Posterior cingulate gyrus (tissue), 11 donors: ENCODE measurements around the gene ADAMTS15.
A peak's percentile ranks its signal among the peaks of the same experiment; 100 is the strongest.

Experiments used
- DNase-seq, 10 donors: peaks; one replicate each; pipeline versions ENCODE4 v3.0.0 to v3.0.0-alpha.2; 2020 to 2021; ENCODE audit warnings: mixed read lengths in 3 of 10
- intact Hi-C: fragments of 100-400 bp; cut with DNase I; formaldehyde crosslinking; loops from one replicate; pipeline ENCODE4 v1.15.1; 2023

The ADAMTS15 gene, protein sequence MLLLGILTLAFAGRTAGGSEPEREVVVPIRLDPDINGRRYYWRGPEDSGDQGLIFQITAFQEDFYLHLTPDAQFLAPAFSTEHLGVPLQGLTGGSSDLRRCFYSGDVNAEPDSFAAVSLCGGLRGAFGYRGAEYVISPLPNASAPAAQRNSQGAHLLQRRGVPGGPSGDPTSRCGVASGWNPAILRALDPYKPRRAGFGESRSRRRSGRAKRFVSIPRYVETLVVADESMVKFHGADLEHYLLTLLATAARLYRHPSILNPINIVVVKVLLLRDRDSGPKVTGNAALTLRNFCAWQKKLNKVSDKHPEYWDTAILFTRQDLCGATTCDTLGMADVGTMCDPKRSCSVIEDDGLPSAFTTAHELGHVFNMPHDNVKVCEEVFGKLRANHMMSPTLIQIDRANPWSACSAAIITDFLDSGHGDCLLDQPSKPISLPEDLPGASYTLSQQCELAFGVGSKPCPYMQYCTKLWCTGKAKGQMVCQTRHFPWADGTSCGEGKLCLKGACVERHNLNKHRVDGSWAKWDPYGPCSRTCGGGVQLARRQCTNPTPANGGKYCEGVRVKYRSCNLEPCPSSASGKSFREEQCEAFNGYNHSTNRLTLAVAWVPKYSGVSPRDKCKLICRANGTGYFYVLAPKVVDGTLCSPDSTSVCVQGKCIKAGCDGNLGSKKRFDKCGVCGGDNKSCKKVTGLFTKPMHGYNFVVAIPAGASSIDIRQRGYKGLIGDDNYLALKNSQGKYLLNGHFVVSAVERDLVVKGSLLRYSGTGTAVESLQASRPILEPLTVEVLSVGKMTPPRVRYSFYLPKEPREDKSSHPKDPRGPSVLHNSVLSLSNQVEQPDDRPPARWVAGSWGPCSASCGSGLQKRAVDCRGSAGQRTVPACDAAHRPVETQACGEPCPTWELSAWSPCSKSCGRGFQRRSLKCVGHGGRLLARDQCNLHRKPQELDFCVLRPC

DNA sequence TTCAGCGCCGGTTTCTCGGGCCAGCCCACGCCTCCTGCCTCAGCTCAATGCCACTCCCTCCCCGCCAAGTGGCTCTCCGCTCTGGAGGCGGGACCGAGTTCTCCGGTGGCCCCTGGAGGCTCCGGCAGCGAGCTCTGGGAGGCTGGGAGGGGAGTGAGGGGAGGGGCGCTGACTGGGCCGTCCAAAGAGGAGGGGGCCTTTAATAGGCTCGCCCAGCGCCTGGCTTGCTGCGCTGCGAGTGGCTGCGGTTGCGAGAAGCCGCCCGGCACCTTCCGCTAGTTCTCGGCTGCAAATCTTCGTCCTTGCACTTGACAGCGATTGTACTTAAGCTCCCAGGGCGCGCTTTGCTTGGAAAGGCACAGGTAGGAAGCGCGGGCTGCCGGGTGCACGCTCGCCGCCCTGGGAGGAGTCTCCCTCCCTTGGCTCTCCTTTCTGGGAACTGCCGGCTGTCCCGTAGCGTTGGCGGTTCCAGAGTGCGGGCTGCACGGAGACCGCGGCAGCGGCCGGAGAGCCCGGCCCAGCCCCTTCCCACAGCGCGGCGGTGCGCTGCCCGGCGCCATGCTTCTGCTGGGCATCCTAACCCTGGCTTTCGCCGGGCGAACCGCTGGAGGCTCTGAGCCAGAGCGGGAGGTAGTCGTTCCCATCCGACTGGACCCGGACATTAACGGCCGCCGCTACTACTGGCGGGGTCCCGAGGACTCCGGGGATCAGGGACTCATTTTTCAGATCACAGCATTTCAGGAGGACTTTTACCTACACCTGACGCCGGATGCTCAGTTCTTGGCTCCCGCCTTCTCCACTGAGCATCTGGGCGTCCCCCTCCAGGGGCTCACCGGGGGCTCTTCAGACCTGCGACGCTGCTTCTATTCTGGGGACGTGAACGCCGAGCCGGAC, at the start of gene ADAMTS15:
TSS of gene ADAMTS15 (plus strand) at position 230 of the 894 bp plus-strand sequence. CDS start at position 559, 329 bp downstream.
- DNase-seq, result peak in 6 of 10 donors; percentile 40 to 92 (median 64)
- intact Hi-C loops, result no loop called here

DNA sequence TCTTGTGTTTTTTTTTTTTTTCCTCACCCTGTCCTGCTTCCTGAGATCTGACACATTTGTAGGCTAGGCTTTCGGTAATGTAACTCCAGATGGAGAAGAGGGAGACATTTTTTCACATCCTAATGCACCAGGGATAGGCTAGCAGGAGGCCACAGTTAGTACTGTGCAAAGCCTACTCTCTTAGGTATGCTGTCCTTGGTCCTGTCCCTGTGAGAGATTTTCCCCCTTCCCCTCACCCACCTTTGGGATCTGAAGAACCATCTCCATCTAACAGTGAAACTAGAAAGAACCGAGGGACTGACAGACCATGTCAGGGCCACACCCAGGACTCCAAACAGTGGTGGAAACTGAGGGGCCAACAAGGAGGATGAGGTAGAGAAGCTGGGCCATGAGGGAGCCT, 49.2 kb upstream of the ADAMTS15 start:
- intact Hi-C loops, result no loop called here
- peak in 1 of 10 donors; percentile 22 for DNase-seq

DNA sequence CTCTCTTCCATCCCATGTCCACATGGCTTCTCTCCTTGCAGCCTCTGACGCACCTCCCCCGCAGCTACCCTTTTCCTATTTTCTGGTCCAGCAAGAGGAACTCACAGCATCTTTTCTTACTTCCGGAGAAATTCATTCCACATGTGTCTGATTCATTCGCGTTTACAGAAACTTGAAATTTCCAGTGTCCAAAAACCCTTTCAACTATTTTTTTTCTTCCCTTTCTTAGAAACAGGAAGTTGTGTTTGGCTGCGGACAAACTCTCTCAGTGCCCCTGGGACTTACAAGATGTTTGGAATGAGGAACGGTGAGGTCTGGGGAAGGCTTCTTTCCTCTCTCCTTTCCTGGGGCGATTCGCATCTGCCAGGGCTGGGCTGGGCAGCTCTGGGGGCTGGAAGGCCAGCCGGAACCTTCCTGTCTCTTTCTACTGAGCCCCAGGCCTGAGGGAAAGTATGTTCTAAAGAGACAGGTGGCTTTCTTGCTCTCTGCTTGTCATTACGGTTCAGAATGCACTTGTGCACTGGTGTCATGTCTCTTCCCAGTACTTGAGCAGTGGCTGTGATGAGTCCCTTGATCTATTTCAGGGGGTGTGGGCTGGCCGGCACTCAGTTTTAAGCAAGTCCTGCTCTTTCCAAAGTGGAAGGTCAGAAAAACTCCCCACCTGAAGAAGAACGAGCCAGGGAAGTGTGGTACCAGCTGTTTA, 47.5 kb upstream of the ADAMTS15 start:
- intact Hi-C loops, result no loop called here
- DNase-seq, result peak in 1 of 10 donors; percentile 21

DNA sequence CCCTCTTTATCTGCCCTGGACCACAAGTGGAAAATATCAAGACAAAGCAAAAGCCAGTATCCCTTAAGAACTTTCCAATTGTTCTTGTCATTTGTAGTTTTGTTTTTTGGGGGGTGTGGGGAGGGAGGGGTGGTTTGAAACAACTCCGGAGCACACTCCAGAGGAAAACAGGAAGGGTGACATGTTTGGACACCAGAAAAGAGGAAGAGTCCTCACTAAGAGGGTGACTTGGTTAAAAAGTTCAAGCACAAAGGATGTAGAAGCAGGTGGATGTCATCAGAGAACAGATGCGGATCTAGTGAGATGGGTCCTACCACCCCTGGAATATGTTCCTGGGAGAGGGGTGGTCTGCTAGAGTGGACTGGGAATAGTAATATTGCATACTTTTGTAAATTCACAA, 45.9 kb upstream of the ADAMTS15 start:
- no peak for DNase-seq
- intact Hi-C loops, result no loop called here

DNA sequence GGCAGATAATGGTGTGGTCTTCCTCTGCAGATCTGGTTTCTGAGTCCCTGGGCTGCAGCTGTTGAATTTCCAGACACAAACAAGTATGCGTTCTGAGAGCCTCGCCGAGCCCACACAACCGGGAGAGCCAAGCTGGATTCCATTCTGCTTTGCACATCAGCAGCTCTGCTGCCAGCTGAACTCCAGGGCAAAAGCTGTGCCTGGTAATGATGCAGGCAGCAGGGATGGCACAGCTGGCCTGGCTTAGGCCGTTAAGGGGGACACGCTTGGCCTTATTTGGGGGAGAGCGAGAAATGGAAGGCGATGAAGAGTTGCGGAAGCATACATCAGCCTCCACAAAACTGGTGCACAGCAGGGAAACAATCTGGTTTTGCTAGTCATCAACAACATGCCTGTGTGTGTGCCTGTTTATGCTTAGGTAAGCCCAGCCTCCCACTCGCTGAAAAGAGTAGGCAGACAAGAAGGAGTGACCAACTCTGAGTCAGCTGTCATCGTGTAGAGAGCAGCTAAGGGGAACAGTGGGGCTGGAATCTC, 45.1 kb upstream of the ADAMTS15 start:
- intact Hi-C loops, result no loop called here
- peak in 6 of 10 donors; percentile 43 to 93 (median 54) for DNase-seq

DNA sequence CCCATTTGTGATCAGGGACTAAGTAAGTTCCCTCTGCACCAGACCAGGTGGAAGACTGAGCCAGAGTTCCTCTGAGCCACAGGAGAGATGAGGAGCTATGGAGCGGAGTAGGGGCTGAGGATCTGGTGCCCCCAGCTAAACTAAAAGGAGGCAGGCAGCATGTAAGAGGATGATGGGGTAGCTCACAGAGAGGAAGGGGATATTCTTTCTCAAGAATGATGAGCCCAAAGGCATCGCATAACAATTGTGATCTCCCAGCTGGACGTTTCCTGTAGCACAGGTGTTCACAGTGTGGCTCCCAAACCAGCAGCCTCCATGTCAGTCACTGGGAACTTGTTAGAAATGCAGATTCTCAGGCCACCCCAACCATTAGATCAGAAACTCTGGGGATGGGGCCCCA, 44.5 kb upstream of the ADAMTS15 start:
- no peak for DNase-seq
- intact Hi-C loops, result no loop called here

DNA sequence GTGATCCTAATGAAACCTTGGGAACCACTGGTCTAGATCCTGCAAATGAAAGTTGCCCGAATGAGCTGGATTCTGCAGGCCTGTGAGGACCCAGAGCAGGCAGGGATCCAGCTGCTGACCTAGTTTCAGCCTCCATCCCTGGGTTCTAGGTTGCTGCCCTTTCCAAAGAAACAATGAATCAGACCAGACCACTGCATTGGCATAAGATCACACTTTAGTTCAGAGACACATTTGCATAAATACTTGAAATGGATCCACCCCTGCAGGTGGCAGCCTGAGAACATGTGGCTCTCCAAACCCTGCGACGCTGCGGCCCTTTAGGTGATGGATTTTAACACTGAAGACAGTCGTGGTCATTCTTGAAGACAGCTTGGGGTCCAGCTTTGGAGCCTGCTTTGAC, 43.7 kb upstream of the ADAMTS15 start:
- DNase-seq, result no peak
- intact Hi-C loops, result no loop called here

DNA sequence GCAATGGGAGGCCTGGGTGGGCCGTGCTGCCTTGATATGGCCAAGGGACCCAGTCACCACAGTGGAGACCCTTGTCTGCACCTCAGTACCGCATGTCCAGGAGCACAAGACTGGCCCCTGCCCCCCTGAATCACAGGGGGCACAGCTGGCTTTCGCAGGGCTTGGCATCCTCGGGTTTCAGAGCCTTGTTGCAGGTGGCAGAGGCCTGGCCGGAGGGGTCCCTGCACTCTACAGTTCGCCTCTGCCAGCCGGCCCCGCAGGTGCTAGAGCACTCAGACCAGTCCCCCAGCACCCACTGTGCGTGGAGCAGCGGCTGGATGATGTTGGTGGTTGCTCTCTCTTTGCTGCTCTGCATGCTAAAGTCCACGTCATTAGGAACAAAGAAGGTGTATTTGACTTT, 43.0 kb upstream of the ADAMTS15 start:
- intact Hi-C loops, result no loop called here
- DNase-seq, result peak in 1 of 10 donors; percentile 77

DNA sequence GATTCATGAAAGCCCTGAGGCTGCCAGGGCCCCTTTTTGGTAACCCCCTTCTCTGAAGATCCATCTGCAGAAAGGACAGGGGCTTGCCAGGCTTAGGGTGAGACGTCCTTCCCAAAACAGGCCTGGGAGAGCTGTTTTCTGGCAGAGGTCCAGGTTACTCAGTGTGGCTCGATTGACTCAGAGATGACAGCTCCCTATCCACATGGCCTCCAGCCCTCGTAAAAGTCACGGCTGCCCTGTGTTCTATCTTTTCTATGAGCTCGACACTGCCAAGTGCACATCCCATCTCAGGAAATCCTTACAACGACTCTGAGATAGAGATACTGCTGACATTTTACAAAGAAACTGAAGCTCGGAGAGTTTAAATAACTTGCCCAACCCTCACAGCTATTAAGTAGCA, 40.5 kb upstream of the ADAMTS15 start:
- DNase-seq, result peak in 1 of 10 donors; percentile 77
- intact Hi-C loops, result no loop called here

DNA sequence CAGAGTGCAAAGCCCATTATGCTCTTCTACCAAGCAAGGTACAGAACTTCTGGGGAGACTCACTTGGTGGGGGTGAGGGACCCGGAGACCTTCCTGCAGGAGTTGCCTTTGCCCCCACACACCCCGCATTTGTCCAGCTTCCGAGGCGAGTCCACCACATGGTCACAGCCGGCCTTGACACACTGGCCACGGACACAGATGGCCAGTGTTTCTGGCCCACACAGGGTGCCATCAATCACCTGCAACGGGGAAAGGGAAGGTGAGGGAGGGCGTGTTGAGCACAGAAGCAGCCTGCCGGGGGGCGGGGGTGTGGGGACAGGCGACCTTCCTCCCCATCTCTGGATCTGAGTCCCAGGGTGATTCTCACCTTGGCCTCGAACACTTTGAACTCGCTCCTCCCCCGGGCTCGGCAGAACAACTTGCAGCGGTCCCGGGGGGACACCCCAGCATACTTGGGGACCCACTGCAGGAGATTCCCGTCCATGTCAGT, 40.0 kb upstream of the ADAMTS15 start:
- DNase-seq, result peak in 2 of 10 donors; percentile 41 to 63
- intact Hi-C loops, result no loop called here

DNA sequence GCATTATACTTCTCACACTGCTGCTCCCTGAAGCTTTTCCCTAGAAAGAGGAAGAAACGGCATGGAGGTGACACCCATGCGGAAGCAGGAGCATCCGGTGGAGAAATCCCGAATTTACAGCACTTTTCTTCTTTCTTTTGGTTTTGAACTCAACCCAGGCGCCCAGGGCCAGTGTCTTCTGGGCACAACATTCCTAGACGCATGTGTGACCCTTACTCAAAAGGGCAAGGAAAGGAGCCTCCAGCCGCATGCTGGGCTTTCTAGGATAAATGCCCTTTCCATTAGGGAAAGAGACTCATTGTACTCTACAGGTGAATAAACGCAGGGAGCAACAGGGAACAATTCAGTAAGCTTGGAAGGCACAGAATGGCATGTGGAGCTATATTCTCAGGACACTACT, 39.5 kb upstream of the ADAMTS15 start:
- peak in 1 of 10 donors; percentile 52 for DNase-seq
- intact Hi-C loops, result no loop called here

DNA sequence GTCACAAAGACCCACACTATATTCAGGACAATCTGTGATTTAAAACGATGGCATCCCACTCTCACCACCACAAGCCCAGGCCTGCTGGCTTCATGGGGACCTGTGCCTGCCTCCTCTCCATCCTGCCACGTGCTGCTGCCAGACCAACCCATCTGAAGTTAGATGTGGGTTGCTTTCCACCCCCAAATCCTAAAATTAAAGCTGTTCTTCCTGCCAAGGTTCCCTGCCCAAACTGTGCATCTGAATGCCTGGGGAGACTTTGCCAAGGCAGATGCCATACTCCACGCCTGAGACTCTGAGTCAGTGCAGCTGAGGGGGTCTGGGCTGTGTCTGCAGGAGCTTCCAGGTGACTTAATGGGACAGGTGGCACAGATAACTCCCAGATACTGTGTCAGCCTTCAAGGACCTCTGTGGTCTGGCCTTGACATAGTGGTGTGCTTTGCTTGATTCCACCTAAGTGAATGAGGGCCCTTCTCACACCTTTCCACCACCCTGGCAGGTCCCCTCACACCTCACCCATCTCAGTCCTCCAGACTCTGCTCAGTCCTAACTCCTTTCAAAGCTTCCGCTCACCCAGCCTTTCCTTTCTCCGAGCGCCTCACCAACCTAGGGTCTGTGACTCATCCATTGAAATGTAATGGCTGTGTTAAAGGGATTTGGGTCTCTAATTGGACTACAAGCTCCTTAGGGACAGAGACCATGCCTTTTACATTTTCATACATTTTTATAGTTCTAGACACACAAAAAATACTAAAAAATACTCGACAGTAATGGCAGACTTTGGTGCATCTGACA, 38.7 kb upstream of the ADAMTS15 start:
- intact Hi-C loops, result no loop called here

DNA sequence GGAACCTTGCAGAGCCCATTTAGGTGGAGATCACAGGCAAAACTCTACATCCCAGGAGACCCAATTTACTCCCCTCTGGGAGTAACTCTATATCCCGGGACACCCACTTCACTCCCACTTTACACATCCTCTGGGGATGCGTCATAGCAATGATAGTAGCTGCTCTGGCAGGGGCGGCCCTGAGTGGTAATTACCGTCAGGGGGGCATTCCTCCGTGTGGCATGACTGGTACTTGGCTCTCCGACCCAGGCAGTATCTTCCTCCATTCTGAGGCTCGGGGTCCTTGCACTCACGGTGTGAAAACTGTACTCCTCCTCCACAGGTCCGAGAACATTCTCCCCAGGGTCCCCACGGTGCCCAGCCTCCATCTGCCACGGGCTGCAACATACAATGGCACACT, 37.2 kb upstream of the ADAMTS15 start:
- DNase-seq, result peak in 2 of 10 donors; percentile 37 to 55
- intact Hi-C loops, result no loop called here

More for the DNA sequence above, 38.7 kb upstream of the ADAMTS15 start:
- peak in 8 of 10 donors; percentile 43 to 94 (median 71) for DNase-seq

DNA sequence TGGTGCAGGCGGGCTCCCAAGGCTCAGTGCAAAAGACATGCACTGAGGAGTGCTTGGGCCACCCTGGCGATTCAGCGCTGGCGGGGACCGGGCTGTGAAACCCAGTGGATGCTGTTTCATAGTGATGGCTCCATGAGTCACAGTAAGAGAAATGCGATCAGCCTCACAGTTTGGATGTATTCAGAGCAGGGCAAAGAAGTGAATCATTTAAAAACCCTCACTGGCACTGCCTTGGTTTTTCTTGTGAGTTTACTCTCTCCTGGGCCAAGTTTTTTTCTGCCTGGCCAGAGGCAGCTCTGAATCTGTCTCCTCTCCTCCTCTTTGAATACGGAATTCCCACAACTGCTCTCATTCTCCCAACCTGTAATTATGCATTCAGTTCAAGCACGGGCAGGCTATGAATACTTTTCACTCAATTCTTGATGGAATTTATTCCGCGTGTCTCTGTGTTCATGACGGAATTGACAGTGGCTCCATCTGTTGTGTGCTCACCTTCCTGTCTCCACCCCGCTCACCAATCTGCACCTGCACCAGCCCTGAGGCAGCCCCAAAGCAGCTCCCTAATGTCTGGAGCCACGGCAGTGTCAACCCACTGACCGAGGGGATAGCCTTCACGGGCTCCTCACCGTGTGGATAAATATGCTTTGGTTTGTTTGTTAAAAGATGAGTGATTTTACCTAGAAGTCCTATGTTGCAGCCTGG, 34.9 kb upstream of the ADAMTS15 start:
- peak in 5 of 10 donors; percentile 56 to 93 (median 76) for DNase-seq

DNA sequence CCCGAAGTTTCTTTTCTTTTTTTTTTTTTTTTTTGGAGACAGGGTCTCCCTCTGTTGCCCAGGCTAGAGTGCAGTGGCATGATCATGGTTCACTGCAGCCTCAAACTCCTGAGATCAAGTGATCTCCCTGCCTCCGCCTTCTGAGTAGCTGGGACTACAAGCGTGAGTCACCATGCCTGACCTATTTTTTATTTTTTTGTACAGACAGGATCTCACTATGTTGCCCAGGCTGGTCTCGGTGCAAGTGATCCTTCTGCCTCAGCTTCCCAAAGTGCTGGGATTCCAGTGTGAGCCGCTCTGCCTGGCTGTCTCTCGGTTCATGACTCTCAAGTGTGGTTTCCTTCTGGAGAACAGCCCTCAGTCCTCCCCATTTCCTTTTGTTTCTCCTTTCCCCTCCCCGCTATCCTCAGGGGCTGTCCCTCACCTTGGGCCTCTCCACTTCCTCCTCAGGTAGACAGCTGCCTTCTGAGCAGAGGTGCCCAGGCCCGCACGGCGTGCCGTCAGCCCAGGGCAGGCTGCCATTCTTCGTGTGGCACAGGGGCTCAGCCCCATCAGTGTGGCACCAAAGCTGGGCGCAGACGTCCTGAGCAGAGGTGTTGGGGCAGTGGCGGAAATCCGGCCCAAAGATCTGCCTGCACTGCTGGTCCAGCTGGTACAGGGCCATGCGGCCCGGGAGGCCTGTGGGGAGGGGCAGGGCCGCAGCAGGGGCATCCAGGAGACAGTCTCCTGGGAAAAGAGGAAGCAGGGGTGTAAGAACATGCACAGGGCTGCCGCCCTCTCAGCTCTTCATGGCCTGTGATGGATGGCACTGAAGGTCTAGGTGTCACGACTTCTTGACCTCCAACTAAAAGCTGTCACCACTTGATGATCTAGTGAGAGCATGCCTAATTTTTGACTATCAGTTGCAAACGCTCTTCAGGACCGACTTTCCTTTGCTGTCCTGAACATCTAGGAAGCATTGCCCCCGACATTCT, 34.1 kb upstream of the ADAMTS15 start:
- intact Hi-C loops, result no loop called here
- peak in 2 of 10 donors; percentile 46 to 80 for DNase-seq

More for the DNA sequence above, 34.9 kb upstream of the ADAMTS15 start:
- intact Hi-C loops, result no loop called here
